Measurements from ENCODE around the gene ZNF211.

Gene ZNF211

GRCh38 chr19:57653689-57654088 lies 20.7 kb downstream of the ZNF211 start:
- intact Hi-C loops (cut with DNase I) = no loop called here
- no peak for DNase-seq

- intact Hi-C loops (cut with DNase I) = no loop called here
- no peak for DNase-seq
Measured at GRCh38 chr19:57655443-57655842, 22.5 kb downstream of the ZNF211 start.

- intact Hi-C loops (cut with DNase I) = no loop called here
- no peak for DNase-seq
Measured at GRCh38 chr19:57656346-57656745, 23.4 kb downstream of the ZNF211 start.

- peak; percentile 26 to 91 (median 52) for DNase-seq
- intact Hi-C loops (cut with DNase I) = no loop called here
Measured at GRCh38 chr19:57664269-57665127, 31.5 kb downstream of the ZNF211 start.

- intact Hi-C loops (cut with DNase I) = no loop called here
- DNase-seq = no peak
Measured at GRCh38 chr19:57665261-57665806, 32.4 kb downstream of the ZNF211 start.

GRCh38 chr19:57667228-57667627 lies 34.3 kb downstream of the ZNF211 start:
- DNase-seq = no peak
- intact Hi-C loops (cut with DNase I) = no loop called here

- DNase-seq = no peak
- intact Hi-C loops (cut with DNase I) = no loop called here
Measured at GRCh38 chr19:57668635-57669034, 35.7 kb downstream of the ZNF211 start, which contains the start of gene ZSCAN4. TSS of gene ZSCAN4 (plus strand) at chr19:57668935. CDS start at chr19:57676146, 7,211 bp downstream.

GRCh38 chr19:57671124-57671895 lies 38.3 kb downstream of the ZNF211 start:
- intact Hi-C loops (cut with DNase I) = no loop called here
- no peak for DNase-seq

- DNase-seq = no peak
- intact Hi-C loops (cut with DNase I) = no loop called here
Measured at GRCh38 chr19:57672466-57672865, 39.5 kb downstream of the ZNF211 start.

- no peak for DNase-seq
- intact Hi-C loops (cut with DNase I) = no loop called here
Measured at GRCh38 chr19:57675881-57676280, 42.9 kb downstream of the ZNF211 start.

GRCh38 chr19:57682226-57682766 lies 49.3 kb downstream of the ZNF211 start:
- intact Hi-C loops (cut with DNase I) = loop anchor here (5.0 to 10.0 kb wide), 2 partner anchors 47 to 105 kb away; partner anchors contain the start of genes ZNF211 and ZNF416

GRCh38 chr19:57686727-57687126 lies 53.8 kb downstream of the ZNF211 start:
- intact Hi-C loops (cut with DNase I) = loop anchor here (10.0 kb wide), 1 partner anchor 52 kb away; the partner anchor contains the start of gene ZNF211

More at GRCh38 chr19:57682226-57682766, 49.3 kb downstream of the ZNF211 start:
- no peak for DNase-seq

GRCh38 chr19:57687363-57688010 lies 54.5 kb downstream of the ZNF211 start:
- no peak for DNase-seq
- intact Hi-C loops (cut with DNase I) = loop anchor here (10.0 kb wide), 1 partner anchor 53 kb away; the partner anchor contains the start of gene ZNF211

More at GRCh38 chr19:57686727-57687126, 53.8 kb downstream of the ZNF211 start:
- DNase-seq = no peak

- intact Hi-C loops (cut with DNase I) = loop anchor here (10.0 kb wide), 1 partner anchor 53 kb away; the partner anchor contains the start of gene ZNF211
- DNase-seq = no peak
Measured at GRCh38 chr19:57688011-57688763, 55.2 kb downstream of the ZNF211 start.

- intact Hi-C loops (cut with DNase I) = loop anchor here (10.0 kb wide), 1 partner anchor 55 kb away; the partner anchor contains the start of gene ZNF211
- DNase-seq = no peak
Measured at GRCh38 chr19:57689750-57690149, 56.8 kb downstream of the ZNF211 start.

All from posterior cingulate gyrus (tissue), 11 donors.